NOMO-1 treated with dmso at 0.1 percent for 144 hours (cell line): Measurements from ENCODE around the gene CPSF6.
A peak's percentile ranks its signal among the peaks of the same experiment; 100 is the strongest.
"Not testable (repeated sequence)": the region's sequence is repeated elsewhere in the genome, so short reads cannot be mapped to it uniquely, and the experiment has no call there.

Experiments used
- DNase-seq: peaks from one replicate; lab custom pipeline; 2025; ENCODE audit not compliant: unreplicated experiment; lab: John Stamatoyannopoulos, UW

CPSF6 gene

DNA sequence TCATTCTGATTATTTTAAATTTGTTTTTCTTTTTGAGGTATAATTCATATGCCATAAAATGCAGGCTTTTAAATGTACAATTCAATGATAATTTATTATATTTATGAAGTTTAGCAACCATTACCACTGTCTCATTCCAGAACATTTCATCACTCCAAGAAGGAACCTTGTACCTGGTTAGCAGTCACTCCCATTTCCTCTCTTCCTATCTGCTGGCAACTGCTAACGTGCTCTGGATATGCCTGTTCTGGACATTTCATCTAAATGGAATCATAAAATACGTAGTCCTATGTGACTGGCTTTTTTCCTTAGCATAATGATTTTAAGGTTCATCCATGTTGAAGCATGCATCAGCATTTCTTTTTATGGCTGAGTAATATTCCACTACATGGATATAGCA is 15.5 kb downstream of the CPSF6 start:
- no peak for DNase-seq

DNA sequence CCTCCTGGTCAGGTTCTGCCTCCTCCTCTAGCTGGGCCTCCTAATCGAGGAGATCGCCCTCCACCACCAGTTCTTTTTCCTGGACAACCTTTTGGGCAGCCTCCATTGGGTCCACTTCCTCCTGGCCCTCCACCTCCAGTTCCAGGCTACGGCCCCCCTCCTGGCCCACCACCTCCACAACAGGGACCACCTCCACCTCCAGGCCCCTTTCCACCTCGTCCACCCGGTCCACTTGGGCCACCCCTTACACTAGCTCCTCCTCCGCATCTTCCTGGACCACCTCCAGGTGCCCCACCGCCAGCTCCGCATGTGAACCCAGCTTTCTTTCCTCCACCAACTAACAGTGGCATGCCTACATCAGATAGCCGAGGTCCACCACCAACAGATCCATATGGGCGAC is 19.3 kb downstream of the CPSF6 start:
- DNase-seq = no peak

DNA sequence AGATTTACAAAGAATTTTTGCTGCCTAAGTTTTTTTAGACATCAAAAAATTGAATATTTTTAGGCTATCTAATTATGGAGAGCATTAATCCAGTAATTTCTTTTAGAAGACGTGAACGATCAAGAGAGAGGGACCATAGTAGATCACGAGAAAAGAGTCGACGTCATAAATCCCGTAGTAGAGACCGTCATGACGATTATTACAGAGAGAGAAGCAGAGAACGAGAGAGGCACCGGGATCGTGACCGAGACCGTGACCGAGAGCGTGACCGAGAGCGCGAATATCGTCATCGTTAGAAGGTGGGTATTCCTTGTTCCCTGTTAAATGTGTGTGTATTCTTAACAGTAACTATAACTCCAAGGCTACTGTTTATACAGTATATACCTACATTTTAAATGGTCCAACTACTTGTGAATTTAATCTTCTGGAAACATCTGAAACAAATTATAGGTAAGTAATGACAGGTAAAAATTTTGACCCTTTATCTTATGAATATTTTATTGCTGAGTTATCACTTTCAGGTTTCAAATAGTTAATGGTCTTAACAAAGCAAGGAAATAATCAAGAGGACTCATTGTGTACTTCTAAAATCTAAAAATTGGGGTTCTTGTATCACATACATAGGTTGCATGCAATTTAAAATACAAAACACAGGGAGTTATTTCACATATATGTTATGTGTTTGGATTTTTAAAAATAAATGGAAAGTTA is 23.1 kb downstream of the CPSF6 start:
- no peak for DNase-seq

DNA sequence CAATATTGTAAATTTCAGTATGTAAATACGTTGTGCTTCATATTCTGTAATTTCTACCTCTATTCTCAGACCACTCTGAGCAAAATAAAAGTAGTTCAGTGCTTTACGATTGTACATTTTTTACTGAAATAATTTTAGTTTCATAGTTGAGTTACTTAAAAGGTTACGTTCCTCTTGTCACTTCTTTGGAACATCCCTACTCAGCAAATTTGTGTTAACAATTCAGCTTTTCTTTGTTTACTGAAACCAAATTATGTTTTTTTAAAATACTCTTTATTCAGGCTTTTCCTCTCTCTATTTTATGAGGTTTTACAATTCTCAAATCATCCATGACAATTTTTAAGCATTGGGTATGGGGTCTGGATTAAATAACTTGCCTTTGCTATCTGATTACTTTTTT is 25.8 kb downstream of the CPSF6 start:
- DNase-seq = no peak

DNA sequence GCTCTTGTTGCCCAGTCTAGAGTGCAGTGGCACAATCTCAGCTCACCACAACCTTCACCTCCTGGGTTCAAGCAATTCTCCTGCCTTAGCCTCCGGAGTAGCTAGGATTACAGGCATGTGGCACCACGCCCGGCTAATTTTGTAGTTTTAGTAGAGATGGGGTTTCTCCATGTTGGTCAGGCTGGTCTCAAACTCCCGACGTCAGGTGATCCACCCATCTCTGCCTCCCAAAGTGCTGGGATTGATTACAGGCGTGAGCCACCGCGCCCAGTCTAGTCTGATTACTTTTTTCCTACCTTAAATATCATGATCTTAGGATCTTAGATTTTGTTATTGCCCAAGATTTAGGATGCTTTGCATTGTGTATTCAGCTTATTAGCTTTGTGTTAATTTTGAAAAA is 26.3 kb downstream of the CPSF6 start:
- not testable (repeated sequence) for DNase-seq

DNA sequence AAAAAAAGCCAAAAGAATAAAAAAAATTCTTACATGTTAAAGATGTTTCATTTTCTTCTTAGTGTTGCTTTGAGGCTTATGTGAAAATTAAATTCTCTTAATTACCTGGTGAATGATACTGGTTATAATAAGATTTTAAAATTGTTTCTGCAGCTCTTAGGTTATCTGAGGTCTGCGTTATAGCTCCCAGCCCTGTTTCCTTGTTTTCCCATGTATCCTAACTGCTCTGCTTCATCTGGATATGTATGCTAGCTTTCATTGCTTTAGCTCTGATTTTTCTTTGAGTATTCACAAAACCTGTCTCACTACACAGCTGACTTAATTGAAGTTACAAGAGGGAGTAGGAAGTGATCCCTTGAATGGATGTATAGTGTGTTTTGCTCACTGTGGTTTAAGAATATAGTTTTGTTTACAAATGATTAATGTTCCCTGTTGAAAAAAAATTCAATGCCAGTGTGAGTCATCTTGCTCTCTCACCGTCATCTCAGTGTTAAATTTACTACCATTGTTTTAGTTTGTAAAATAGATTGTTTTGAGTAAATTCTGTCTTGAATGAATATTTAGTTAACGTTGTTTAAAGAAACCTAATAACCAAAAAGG is 26.8 kb downstream of the CPSF6 start:
- DNase-seq = no peak

DNA sequence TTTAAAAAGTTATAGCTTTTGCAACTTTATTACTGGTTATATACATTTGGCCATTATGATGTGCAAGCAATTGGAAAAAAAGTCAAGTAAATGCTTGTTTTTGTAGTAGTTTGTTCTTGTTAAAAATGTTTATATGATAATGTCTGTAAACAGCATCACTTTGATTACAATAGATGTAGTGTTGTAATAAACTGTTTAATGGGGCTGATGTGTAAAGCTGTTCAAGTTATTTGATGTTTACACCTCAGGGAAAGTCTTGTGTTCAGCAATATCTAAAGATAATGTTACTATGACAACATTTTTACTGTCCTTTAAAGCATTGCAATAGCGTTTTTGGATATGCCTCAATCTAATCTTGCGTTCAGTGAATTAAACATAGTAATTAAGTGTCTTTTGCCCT is 30.4 kb downstream of the CPSF6 start:
- DNase-seq = no peak

DNA sequence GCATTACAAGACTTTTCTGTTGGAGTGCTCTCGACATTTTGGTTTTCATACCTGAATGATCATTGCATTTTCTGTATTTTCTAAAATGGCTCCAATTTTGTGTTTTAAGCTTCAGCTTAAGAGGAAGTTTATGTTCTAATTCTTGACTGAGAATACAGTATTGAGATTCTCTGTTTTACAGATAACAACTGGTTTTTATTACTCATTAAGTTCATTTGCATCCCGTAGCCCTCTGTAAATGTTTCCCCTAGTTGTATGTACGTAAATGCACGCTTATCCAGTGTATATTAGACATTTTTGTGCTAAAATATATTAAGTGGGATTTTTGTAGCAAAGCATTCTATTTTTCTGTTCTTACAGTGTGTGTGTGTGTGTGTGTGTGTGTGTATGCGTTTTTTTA is 33.1 kb downstream of the CPSF6 start:
- no peak for DNase-seq

DNA sequence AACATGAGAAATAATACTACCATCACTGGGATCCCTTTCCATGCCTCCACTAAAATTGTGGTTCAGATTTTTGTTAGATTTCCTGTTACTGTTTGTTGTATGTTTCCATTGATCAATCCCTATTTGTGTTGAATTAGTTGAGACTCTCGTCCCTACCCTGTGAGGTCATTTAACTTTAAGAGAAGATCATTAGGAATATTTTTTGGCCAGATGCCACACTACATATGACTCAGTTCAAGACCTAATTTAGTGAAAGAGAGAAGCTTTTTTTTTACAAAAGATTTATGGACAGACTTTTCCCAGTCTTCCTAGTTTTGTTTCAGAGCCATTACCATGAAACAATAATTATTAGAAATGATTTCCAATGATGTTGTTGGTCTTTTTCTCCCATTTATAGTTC is 35.5 kb downstream of the CPSF6 start:
- no peak for DNase-seq

DNA sequence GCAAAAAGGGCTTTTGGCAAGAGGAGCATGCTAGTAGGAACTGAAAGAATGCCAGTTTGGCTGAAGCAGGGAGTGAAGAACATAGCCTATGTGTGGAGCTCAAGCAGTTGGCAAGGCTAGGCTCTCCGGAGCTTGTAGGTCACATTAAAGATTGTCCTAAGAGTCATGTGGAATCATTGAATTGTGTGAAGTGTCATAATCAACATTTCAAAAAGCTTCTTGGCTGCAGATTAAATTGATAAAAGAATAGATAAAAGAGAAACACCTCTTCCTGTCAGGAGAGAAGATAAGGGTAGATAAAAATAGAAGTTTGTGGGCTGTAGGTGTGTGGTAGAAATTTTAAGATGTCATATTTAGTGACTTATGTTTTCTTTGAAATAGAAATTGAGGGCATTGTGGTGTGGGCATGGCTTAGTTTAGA is 36.1 kb downstream of the CPSF6 start:
- DNase-seq = no peak

DNA sequence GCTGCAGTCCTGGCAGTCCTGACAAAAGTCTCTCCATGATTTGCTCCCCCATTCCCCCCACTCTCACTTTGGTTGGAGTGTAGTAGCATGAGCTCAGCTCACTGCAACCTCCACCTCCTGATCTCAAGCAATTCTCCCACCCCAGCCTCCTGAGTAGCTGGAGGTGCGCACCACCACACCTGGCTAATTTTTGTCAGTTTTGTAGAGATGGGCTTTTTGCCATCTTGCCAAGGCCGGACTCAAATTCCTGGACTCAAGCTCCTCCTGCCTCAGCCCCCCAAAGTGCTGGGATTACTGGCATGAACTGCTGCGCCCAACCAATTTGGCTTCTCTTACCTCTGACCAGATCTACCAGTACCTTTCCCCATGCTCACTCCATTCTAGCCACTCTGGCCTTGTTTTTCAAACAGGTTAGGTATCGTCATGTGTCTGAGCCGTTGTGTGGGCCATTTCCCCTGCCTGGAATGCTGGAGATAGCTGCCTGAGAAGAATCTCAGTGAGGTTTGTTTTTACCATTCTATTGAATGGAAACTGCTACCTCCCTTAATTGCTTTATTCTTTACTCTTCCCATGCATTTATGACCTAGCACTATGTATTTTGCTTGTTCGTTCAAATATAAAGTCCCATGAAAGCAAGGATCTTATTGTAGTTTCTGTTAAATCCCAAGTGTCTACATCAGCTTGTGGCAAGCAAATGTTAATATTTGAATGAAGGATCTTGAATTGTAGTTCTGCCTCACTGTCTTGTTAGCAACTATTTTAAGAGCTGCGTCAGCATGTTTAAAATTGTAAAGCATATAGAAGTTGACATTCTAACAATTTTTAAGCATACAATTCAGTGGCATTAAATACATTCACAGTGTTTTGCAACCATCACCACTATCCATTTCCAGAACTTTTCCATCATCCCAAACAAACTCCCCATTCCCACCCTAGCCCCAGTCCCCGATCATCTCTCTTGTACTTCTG is 39.7 kb downstream of the CPSF6 start:
- no peak for DNase-seq

DNA sequence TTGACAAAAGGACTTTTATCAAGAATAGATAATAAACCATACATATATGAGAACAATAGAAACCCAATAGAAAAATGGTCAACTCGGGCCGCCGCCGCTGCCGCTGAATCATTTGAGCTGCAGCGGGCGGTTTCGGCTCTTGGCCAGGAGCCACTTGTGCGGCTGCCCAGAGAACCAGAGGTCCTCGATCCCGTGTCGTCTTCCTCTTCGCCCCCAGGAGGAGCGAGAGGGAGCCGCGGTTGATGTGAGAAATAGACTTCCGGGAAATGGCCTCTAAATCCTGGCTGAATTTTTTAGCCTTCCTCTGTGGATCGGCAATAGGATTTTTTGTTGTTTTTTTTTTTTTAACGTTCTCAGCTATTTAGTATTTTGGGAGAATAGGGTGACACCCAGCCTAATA is 44.8 kb downstream of the CPSF6 start:
- peak; percentile 64 for DNase-seq

DNA sequence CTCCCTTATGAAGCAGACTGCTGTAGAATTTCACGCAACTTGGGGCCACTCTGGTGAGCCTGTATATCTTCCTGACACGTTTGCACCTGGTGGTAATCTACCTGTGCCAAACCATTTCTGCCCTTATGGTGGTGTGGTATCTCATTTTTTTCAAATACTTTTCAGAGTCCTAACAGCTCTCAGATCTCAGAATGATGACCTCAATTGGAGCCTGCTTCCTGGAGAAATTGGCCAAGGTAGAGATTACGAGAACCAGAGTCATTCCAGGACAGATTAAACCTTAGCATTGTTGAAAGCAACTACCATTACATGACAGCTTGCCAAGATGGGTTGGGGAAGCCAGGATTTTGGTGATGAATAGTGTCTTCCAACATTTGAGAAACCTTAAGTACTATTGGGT is 48.2 kb downstream of the CPSF6 start:
- no peak for DNase-seq

DNA sequence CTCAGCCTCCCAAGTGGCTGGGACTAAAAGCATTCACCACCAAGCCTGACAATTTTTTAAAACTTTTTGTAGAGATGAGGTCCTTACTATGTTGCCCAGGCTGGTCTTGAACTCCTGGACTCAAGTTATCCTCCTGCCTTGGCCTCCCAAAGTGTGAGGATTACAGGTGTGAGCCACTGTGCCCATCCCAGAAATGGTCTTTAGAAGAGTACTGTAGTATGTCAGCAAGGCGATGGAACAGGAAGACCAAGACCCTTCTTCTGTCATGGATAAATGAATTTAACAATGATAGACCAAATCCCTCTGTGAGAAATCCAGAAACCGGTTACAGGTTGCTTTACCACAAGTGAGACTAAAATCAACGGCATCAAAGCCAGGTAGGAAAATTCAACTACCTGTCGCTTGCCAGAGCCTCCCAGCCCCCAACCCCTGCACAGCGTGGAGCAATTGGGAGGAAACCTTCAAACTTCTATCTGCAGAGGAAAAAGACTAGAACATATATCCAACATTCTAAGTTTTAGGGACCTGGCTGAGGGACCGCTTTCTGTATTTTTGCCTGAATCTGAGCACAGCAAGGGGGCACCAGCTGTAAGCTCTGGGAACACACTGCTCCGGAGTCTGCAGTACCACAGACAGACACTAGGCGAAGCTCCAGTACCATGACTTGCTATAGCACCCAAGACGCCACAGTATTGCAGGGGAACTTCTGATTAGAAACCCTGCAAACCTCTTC is 51.3 kb downstream of the CPSF6 start:
- DNase-seq = peak; percentile 86

DNA sequence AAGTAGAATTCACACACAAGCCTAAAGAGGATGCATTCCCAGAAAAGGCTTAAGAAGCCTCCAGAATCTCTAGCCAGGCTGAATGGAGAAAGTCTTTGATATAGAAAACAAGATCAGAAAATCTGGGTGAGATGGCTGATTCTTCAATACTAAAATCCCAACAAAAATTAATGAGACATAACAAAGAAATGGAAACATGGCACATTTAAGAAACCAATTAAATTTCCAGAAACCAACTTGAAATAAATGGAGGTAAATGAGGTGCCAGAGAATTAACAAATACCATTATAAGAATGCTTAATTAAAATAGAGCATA is 51.9 kb downstream of the CPSF6 start:
- no peak for DNase-seq

DNA sequence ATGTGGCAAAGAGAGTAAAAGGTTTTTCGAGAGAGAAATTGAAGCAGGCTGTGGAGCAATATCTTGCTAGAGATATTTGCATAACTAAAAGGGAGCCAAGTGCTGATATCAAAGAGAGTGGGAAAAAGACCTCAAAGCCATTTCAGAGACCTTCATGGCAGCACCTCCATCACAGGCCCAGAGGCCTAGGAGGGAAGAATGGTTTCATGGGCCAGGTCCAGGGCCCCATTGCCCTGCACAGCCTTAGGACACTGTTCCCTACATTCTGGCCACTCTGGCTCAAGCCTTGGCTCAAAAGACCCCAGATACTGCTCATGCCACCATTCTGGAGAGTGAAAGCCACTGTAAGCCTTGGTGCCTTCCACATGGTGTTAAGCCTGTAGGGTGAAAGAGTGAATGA is 58.8 kb downstream of the CPSF6 start:
- no peak for DNase-seq

DNA sequence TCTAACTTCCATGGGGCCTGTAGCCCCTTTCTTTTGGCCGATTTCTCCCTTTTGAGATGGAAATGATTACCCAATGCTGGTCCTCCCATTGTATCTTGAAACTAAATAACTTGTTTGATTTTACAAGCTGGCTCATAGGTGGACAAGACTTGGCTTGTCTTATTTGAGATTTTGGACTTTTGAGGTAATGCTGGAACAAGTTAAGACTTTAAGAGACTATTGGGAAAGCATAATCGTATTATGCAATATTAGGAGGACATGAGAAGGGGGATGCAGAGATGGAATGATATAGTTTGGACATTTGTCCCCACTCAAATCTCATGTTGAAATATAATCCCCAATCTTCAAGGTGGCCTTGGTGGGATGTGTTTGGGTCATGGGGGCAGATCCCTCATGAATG is 59.6 kb downstream of the CPSF6 start:
- DNase-seq = no peak

DNA sequence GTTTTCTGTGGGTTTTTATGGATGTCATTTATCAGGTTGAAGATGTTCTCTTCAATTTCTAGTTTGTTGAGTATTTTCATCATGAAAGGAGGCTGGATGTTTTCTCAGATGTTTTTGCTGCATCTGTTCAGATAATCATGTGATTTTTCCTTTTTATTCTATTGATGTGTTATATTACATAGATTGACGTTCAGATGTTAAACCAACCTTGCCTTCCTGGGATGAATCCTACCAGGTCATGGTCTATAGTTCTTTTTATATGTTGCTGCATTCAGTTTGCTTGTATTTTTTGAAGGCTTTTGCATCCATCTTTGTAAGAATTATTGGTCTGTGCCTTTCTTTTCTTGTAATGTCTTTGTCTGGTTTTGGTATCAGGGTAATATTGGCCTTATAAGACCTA is 64.9 kb downstream of the CPSF6 start:
- no peak for DNase-seq

DNA sequence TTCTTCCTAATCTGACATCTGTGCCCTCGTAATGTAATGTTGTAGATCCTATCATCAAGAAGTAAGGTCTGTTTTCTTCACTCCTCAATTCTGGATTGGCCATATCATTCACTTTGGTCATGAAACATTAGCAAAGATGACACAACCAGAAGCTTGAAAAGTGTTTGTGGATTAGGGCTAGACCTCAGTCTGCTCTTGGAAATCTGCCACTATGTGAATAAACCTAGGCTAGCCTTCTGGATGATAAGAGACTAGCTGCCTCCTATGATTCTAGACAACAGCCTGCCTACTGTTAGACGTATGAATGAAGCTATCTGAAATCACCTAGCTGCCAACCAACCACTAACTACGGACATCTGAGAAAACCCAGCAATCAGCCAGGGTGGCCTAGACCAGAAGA is 70.1 kb downstream of the CPSF6 start:
- no peak for DNase-seq

DNA sequence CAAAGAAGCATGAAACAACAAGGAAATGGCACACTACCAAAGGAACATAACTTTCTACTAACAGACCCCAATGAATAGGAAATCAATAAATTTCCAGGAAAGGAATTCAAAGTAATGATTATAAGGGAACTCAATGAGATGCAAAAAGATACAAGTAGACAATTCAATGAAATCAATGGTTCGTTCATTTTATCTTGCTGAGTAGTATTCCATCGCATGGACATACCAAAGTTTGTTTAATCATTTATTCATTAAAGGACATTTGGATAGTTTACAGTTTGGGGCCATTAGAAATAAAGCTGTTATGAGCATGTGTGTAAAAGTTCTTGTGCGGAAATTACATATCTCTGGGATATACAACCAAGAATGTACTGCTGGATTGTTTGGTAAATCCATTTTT is 73.8 kb downstream of the CPSF6 start:
- DNase-seq = no peak

DNA sequence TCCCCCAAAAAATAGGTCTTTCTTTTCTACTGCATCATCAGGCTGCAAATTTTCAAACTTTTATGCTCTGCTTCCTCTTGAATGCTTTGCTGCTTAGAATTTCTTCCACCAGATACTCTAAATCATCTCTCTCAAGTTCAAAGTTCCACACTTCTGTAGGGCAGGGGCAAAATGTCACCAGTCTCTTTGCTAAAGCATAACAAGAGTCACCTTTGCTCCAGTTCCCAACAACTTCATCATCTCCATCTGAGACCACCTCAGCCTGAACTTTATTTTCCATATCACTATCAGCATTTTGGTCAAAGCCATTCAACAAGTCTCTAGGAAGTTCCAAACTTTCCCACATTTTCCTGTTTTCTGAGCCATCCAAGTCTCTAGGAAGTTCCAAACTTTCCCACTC is 77.4 kb downstream of the CPSF6 start:
- not testable (repeated sequence) for DNase-seq
